ENCODE data around the gene PLA2G4D. TPM values are rescaled to one million over a fixed set of nuclear protein-coding genes. Genes with fewer than 3 reads are reported as not detected.

The PLA2G4D gene
- total and polyA plus RNA-seq, 2 donors (not counting 1 experiment from before 2014, with no cell fraction given): not detected

- TF ChIP-seq CTCF (conservative IDR thresholded peaks at IDR 0.05 in 1 of 2, IDR thresholded peaks at IDR 0.05 in 1 of 2; ENCODE audit: low read depth in 1 of 2, low read length in 2 of 2): no peak
- no peak for TF ChIP-seq EZH2 (IDR thresholded peaks at IDR 0.05; ENCODE audit: low read length, missing control alignments)
Observed at GRCh38 chr15:42079401-42079908, 14.9 kb downstream of the PLA2G4D start.

GRCh38 chr15:42078903-42079302, 15.5 kb downstream of the PLA2G4D start:
- H3K27ac ChIP-seq (ENCODE audit: insufficient read depth, low read length): no peak overlapping the region
- no peak for DNase-seq (ENCODE audit: low read depth in 2 of 2)
- TF ChIP-seq CTCF (conservative IDR thresholded peaks at IDR 0.05 in 1 of 2, IDR thresholded peaks at IDR 0.05 in 1 of 2; ENCODE audit: low read depth in 1 of 2, low read length in 2 of 2) (no peak), EZH2 (IDR thresholded peaks at IDR 0.05; ENCODE audit: low read length, missing control alignments) (no peak)
- H4K20me1 ChIP-seq (ENCODE audit: control insufficient read depth, extremely low read depth, insufficient read depth, low read length): no peaks in the 10 kb centered on the region
- peaks cover 12% of the 10 kb centered on the region for H3K27me3 ChIP-seq (ENCODE audit: control insufficient read depth, insufficient read depth, low read length)
- H3K9ac ChIP-seq (ENCODE audit: insufficient read depth, low read length): no peak overlapping the region
- H3K9me3 ChIP-seq (ENCODE audit: control insufficient read depth, insufficient read depth, low read depth, low read length): no peaks in the 10 kb centered on the region
- no peaks in the 10 kb centered on the region for H3K79me2 ChIP-seq (ENCODE audit: control insufficient read depth, insufficient read depth, low read length)
- no peaks in the 10 kb centered on the region for H3K36me3 ChIP-seq (ENCODE audit: control insufficient read depth, insufficient read depth, low read length)
- no peak overlapping the region for H2AFZ ChIP-seq (ENCODE audit: low read length)
- H3K4me3 ChIP-seq (replicated peaks in 1 of 4; ENCODE audit: control extremely low read depth in 1 of 4, insufficient read depth in 1 of 4, low read depth in 3 of 4, low read length in 4 of 4): no peak overlapping the region
- H3K4me1 ChIP-seq (ENCODE audit: control insufficient read depth, extremely low read depth, insufficient read depth, low read length): no peaks in the 10 kb centered on the region
- no peak overlapping the region for H3K4me2 ChIP-seq (ENCODE audit: extremely low read depth, insufficient read depth, low read length)

More at GRCh38 chr15:42079401-42079908, 14.9 kb downstream of the PLA2G4D start:
- H2AFZ ChIP-seq (ENCODE audit: low read length): no peak overlapping the region
- H4K20me1 ChIP-seq (ENCODE audit: control insufficient read depth, extremely low read depth, insufficient read depth, low read length): no peaks in the 10 kb centered on the region
- H3K4me1 ChIP-seq (ENCODE audit: control insufficient read depth, extremely low read depth, insufficient read depth, low read length): no peaks in the 10 kb centered on the region
- no peak for DNase-seq (ENCODE audit: low read depth in 2 of 2)
- no peaks in the 10 kb centered on the region for H3K36me3 ChIP-seq (ENCODE audit: control insufficient read depth, insufficient read depth, low read length)
- no peaks in the 10 kb centered on the region for H3K9me3 ChIP-seq (ENCODE audit: control insufficient read depth, insufficient read depth, low read depth, low read length)
- no peaks in the 10 kb centered on the region for H3K79me2 ChIP-seq (ENCODE audit: control insufficient read depth, insufficient read depth, low read length)
- H3K27me3 ChIP-seq (ENCODE audit: control insufficient read depth, insufficient read depth, low read length): peaks cover 12% of the 10 kb centered on the region
- H3K27ac ChIP-seq (ENCODE audit: insufficient read depth, low read length): no peak overlapping the region
- no peak overlapping the region for H3K4me2 ChIP-seq (ENCODE audit: extremely low read depth, insufficient read depth, low read length)
- H3K4me3 ChIP-seq (replicated peaks in 1 of 4; ENCODE audit: control extremely low read depth in 1 of 4, insufficient read depth in 1 of 4, low read depth in 3 of 4, low read length in 4 of 4): no peak overlapping the region
- no peak overlapping the region for H3K9ac ChIP-seq (ENCODE audit: insufficient read depth, low read length)

- H3K4me3 ChIP-seq (replicated peaks in 1 of 4; ENCODE audit: control extremely low read depth in 1 of 4, insufficient read depth in 1 of 4, low read depth in 3 of 4, low read length in 4 of 4): no peak overlapping the region
- H3K27me3 ChIP-seq (ENCODE audit: control insufficient read depth, insufficient read depth, low read length): peaks cover 12% of the 10 kb centered on the region
- TF ChIP-seq CTCF (conservative IDR thresholded peaks at IDR 0.05 in 1 of 2, IDR thresholded peaks at IDR 0.05 in 1 of 2; ENCODE audit: low read depth in 1 of 2, low read length in 2 of 2): no peak
- TF ChIP-seq EZH2 (IDR thresholded peaks at IDR 0.05; ENCODE audit: low read length, missing control alignments): no peak
- no peaks in the 10 kb centered on the region for H4K20me1 ChIP-seq (ENCODE audit: control insufficient read depth, extremely low read depth, insufficient read depth, low read length)
- no peaks in the 10 kb centered on the region for H3K4me1 ChIP-seq (ENCODE audit: control insufficient read depth, extremely low read depth, insufficient read depth, low read length)
- H3K36me3 ChIP-seq (ENCODE audit: control insufficient read depth, insufficient read depth, low read length): no peaks in the 10 kb centered on the region
- no peak overlapping the region for H3K9ac ChIP-seq (ENCODE audit: insufficient read depth, low read length)
- H3K27ac ChIP-seq (ENCODE audit: insufficient read depth, low read length): no peak overlapping the region
- no peak for DNase-seq (ENCODE audit: low read depth in 2 of 2)
- no peaks in the 10 kb centered on the region for H3K79me2 ChIP-seq (ENCODE audit: control insufficient read depth, insufficient read depth, low read length)
- no peaks in the 10 kb centered on the region for H3K9me3 ChIP-seq (ENCODE audit: control insufficient read depth, insufficient read depth, low read depth, low read length)
- H3K4me2 ChIP-seq (ENCODE audit: extremely low read depth, insufficient read depth, low read length): no peak overlapping the region
- no peak overlapping the region for H2AFZ ChIP-seq (ENCODE audit: low read length)
Observed at GRCh38 chr15:42077689-42078088, 16.7 kb downstream of the PLA2G4D start.
